H1 (cell line): ENCODE results near the gene CR2. TPM values are rescaled to one million over a fixed set of nuclear protein-coding genes. Genes with fewer than 3 reads are reported as not detected.

Source experiments
- SAP30 ChIP-seq: fragments of 300-600 bp; sonication (generic); IDR thresholded peaks from 2 replicates; pipeline ENCODE4 v1.7.1; 2012; ENCODE audit warnings: low read length, moderate library complexity, mild to moderate bottlenecking, inconsistent platforms; ENCODE audit not compliant: insufficient read depth, insufficient replicate concordance
- SIX5 ChIP-seq: IDR thresholded peaks from 2 replicates; pipeline ENCODE4 v1.6.1; 2011; ENCODE audit warnings: mild to moderate bottlenecking, low read depth, low read length
- polyA plus RNA-seq, 7 experiments: library from polyadenylated mRNA; depleted of rRNA in 3 of 7; stranded (reverse) in 5 of 7; unstranded in 2 of 7; fragments of >200 nt in 5 of 7; fragments of 200-250 nt in 2 of 7; gene quantifications; 1 replicate in 5 of 7; 2 replicates in 1 of 7; 4 replicates in 1 of 7; pipeline versions ENCODE4 v1.2.1 to v1.2.3, GENCODE V29; 2011 to 2013; ENCODE audit warnings: missing spikeins in 2 of 7, mixed read lengths in 2 of 7
- total RNA-seq: library from RNA; stranded (reverse); fragmentation: NEBNext Ultra II Directional; extraction: Animal tissue kit (Norgen Biotek cat#: 25700); gene quantifications from 2 replicates; pipeline ENCODE4 v1.2.1, GENCODE V29; 2021
- TF ChIP-seq, protein P1 (sequence below): fragments of 300-600 bp; sonication (generic); IDR thresholded peaks from 2 replicates; pipeline ENCODE4 v1.7.1; 2012; ENCODE audit warnings: low read length, moderate library complexity, mild to moderate bottlenecking, inconsistent platforms; ENCODE audit not compliant: insufficient replicate concordance

The CR2 gene
- total and polyA plus RNA-seq, 2 of the 8 experiments (the other 6 are each of a cell fraction or from before 2014, with no cell fraction given), result 1.7 to 3.0 TPM

DNA sequence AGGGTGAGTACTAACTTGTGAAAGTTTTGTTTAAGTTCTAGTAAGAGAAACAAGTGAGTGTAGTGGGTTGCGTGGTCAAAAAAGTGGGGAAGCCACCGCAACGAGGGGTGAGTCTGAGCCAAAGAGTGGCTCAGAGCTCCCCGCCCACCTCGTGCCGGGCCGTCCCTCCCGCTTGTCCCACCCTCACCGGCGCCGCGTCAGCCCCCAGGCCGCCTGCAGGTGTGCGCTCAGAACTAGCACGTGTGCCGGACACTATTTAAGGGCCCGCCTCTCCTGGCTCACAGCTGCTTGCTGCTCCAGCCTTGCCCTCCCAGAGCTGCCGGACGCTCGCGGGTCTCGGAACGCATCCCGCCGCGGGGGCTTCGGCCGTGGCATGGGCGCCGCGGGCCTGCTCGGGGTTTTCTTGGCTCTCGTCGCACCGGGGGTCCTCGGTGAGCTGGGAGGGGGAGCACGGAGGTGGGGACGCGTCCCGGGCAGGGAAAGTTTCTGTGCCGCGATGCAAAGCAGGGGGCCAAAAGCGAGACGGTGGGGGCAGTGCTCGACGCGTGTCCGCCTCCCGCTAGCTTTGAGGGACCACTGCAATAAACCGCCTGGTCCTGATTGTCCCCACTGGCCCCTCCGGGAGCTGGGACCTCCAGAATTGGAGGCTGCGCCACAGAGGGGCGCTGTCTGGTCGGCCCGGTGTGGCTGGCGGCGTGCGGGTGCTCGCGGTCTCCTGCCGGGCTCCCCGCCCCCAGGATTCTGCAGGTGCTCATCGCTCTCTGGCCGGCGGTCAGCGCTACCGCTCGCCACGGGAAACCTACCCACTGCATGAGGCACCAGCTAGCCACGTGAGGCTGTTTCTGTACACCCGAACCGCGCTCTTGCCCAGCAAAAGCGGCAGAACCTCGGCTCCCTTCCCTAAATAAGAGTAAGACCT lies at the start of gene CR2 (continued):
- TF ChIP-seq SIX5 (no peak), SAP30 (no peak)
- TF ChIP-seq, protein P1, sequence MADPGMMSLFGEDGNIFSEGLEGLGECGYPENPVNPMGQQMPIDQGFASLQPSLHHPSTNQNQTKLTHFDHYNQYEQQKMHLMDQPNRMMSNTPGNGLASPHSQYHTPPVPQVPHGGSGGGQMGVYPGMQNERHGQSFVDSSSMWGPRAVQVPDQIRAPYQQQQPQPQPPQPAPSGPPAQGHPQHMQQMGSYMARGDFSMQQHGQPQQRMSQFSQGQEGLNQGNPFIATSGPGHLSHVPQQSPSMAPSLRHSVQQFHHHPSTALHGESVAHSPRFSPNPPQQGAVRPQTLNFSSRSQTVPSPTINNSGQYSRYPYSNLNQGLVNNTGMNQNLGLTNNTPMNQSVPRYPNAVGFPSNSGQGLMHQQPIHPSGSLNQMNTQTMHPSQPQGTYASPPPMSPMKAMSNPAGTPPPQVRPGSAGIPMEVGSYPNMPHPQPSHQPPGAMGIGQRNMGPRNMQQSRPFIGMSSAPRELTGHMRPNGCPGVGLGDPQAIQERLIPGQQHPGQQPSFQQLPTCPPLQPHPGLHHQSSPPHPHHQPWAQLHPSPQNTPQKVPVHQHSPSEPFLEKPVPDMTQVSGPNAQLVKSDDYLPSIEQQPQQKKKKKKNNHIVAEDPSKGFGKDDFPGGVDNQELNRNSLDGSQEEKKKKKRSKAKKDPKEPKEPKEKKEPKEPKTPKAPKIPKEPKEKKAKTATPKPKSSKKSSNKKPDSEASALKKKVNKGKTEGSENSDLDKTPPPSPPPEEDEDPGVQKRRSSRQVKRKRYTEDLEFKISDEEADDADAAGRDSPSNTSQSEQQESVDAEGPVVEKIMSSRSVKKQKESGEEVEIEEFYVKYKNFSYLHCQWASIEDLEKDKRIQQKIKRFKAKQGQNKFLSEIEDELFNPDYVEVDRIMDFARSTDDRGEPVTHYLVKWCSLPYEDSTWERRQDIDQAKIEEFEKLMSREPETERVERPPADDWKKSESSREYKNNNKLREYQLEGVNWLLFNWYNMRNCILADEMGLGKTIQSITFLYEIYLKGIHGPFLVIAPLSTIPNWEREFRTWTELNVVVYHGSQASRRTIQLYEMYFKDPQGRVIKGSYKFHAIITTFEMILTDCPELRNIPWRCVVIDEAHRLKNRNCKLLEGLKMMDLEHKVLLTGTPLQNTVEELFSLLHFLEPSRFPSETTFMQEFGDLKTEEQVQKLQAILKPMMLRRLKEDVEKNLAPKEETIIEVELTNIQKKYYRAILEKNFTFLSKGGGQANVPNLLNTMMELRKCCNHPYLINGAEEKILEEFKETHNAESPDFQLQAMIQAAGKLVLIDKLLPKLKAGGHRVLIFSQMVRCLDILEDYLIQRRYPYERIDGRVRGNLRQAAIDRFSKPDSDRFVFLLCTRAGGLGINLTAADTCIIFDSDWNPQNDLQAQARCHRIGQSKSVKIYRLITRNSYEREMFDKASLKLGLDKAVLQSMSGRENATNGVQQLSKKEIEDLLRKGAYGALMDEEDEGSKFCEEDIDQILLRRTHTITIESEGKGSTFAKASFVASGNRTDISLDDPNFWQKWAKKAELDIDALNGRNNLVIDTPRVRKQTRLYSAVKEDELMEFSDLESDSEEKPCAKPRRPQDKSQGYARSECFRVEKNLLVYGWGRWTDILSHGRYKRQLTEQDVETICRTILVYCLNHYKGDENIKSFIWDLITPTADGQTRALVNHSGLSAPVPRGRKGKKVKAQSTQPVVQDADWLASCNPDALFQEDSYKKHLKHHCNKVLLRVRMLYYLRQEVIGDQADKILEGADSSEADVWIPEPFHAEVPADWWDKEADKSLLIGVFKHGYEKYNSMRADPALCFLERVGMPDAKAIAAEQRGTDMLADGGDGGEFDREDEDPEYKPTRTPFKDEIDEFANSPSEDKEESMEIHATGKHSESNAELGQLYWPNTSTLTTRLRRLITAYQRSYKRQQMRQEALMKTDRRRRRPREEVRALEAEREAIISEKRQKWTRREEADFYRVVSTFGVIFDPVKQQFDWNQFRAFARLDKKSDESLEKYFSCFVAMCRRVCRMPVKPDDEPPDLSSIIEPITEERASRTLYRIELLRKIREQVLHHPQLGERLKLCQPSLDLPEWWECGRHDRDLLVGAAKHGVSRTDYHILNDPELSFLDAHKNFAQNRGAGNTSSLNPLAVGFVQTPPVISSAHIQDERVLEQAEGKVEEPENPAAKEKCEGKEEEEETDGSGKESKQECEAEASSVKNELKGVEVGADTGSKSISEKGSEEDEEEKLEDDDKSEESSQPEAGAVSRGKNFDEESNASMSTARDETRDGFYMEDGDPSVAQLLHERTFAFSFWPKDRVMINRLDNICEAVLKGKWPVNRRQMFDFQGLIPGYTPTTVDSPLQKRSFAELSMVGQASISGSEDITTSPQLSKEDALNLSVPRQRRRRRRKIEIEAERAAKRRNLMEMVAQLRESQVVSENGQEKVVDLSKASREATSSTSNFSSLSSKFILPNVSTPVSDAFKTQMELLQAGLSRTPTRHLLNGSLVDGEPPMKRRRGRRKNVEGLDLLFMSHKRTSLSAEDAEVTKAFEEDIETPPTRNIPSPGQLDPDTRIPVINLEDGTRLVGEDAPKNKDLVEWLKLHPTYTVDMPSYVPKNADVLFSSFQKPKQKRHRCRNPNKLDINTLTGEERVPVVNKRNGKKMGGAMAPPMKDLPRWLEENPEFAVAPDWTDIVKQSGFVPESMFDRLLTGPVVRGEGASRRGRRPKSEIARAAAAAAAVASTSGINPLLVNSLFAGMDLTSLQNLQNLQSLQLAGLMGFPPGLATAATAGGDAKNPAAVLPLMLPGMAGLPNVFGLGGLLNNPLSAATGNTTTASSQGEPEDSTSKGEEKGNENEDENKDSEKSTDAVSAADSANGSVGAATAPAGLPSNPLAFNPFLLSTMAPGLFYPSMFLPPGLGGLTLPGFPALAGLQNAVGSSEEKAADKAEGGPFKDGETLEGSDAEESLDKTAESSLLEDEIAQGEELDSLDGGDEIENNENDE, result no peak
- TF ChIP-seq, all 59 proteins: peak for 20
